ENCODE results near the gene WDR62.

DNA sequence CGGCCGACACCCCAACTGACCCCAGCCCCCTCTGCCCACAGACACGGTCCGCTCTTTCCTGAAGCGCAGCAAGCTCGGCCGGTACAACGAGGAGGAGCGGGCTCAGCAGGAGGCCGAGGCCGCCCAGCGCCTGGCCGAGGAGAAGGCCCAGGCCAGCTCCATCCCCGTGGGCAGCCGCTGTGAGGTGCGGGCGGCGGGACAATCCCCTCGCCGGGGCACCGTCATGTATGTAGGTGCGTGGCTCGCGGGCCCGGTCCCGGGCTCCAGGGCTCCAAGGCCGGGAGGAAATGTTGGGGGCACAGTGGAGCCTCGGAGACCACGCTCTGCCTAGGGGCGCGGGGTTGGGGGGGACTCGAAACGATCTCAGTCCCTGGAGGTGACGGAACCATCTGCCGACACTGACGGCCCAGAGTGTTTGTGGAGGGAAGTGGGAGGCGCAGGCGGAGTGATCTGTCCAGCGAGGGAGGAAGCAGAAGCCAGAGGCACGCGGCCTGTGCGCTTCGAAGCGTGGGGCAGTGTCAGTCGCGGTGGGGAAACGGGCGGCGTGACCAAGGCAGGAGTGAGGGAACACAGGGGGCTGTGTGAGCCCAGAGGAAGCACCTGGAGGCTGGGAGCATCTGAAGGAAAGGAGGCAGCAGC, 66.9 kb downstream of the WDR62 start:
- TF ChIP-seq POLR2A (IDR thresholded peaks at IDR 0.05; ENCODE audit: low read length) (no peak), GATA1 (IDR thresholded peaks at IDR 0.05; ENCODE audit: low read depth, low read length) (no peak)

Data from erythroblast (primary cell).